ENCODE measurements around the gene UBE2Z.
A peak's percentile ranks its signal among the peaks of the same experiment; 100 is the strongest.
"Not testable (repeated sequence)": the region's sequence is repeated elsewhere in the genome, so short reads cannot be mapped to it uniquely, and the experiment has no call there.

Gene UBE2Z

DNA sequence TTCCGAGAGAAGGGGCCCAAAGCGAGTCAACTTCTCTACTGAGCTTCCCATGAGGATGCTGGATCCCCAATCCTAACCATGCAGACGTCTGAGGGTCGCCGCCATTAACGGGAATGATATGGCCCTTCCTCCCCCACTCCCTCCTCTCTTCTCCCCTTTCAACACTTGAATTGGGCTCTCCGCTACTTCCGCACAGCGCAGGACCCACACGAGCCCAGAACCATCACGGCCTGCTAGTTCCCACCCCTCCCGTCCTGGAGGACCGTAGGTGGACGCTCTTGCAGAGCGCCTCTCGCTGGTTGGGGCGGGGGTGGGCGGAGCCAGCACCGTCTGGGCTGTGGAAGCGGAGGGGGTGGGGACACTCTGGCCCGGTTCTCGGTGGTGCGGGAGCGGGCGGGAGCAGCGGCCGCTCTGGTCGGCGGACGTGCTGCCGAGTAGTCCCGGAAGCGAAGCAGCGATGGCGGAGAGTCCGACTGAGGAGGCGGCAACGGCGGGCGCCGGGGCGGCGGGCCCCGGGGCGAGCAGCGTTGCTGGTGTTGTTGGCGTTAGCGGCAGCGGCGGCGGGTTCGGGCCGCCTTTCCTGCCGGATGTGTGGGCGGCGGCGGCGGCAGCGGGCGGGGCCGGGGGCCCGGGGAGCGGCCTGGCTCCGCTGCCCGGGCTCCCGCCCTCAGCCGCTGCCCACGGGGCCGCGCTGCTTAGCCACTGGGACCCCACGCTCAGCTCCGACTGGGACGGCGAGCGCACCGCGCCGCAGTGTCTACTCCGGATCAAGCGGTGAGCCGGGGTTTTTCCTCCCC is at the start of gene UBE2Z:
Gene UBE2Z, plus strand, starts transcription at position 361 of the 797 bp plus-strand sequence. Its CDS starts 97 bp downstream, at position 458.
- H3K4me3 ChIP-seq (ENCODE audit: low read depth, low read length), result peak within 1 kb of the TSS; percentile 97
- H3K4me1 ChIP-seq (ENCODE audit: control insufficient read depth, insufficient read depth, low read length), result peaks cover 10% of the 10 kb centered on the region
- H3K9me3 ChIP-seq (ENCODE audit: control insufficient read depth, insufficient read depth, low read length), result no peaks in the 10 kb centered on the region
- peaks cover 15% of the 10 kb centered on the region for H3K36me3 ChIP-seq (ENCODE audit: control insufficient read depth, insufficient read depth, low read length)
- H3K27me3 ChIP-seq (ENCODE audit: control insufficient read depth, insufficient read depth, low read length), result no peaks in the 10 kb centered on the region
- H3K9ac ChIP-seq (ENCODE audit: low read depth, low read length), result peak within 1 kb of the TSS; percentile 87

DNA sequence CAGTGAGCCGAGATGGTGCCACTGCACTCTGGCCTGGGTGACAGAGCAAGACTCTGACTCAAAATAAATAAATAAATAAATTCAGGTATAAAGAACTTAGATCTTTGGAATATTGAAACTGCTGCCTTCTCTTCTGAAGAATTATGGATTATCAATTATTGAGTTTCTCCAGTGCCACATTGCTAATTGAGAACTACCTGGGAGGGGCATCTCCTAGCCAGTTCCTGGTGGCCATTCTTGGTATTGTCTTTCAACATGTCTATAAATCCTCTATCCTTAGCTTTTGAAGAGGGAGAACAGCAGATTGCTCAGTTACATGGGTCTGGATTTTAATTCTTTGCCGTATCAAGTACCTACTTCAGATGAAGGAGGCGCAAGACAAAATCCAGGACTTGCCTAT is 48.2 kb upstream of the UBE2Z start:
- Histone ChIP-seq H3K27me3 (ENCODE audit: control insufficient read depth, insufficient read depth, low read length) (no peaks in the 10 kb centered on the region), H3K9ac (ENCODE audit: low read depth, low read length) (no peak overlapping the region), H3K9me3 (ENCODE audit: control insufficient read depth, insufficient read depth, low read length) (no peaks in the 10 kb centered on the region), H3K4me1 (ENCODE audit: control insufficient read depth, insufficient read depth, low read length) (no peaks in the 10 kb centered on the region), H3K4me3 (ENCODE audit: low read depth, low read length) (no peak overlapping the region), H3K36me3 (ENCODE audit: control insufficient read depth, insufficient read depth, low read length) (no peaks in the 10 kb centered on the region)

DNA sequence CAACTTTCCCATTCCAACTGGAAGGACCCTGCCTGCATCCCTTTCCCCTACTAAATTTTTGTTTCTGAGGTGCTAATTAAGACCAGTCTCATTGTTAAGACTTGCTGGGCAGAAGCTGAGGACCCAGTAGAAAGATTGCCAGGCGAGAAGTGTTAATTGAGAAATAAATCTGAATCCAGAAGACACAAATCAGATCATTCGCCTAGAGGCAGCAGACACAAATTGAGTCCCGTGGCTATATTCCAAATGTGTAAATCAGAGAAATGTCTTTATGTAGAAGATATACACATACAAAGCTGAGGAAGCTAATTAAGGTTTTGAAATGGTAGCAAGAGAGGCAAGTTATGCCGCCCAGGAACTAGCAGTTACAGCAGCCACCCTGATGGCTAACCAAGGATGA is 47.8 kb upstream of the UBE2Z start:
- H3K4me3 ChIP-seq (ENCODE audit: low read depth, low read length), result no peak overlapping the region
- H3K36me3 ChIP-seq (ENCODE audit: control insufficient read depth, insufficient read depth, low read length), result no peaks in the 10 kb centered on the region
- no peaks in the 10 kb centered on the region for H3K9me3 ChIP-seq (ENCODE audit: control insufficient read depth, insufficient read depth, low read length)
- no peaks in the 10 kb centered on the region for H3K4me1 ChIP-seq (ENCODE audit: control insufficient read depth, insufficient read depth, low read length)
- no peaks in the 10 kb centered on the region for H3K27me3 ChIP-seq (ENCODE audit: control insufficient read depth, insufficient read depth, low read length)
- no peak overlapping the region for H3K9ac ChIP-seq (ENCODE audit: low read depth, low read length)

DNA sequence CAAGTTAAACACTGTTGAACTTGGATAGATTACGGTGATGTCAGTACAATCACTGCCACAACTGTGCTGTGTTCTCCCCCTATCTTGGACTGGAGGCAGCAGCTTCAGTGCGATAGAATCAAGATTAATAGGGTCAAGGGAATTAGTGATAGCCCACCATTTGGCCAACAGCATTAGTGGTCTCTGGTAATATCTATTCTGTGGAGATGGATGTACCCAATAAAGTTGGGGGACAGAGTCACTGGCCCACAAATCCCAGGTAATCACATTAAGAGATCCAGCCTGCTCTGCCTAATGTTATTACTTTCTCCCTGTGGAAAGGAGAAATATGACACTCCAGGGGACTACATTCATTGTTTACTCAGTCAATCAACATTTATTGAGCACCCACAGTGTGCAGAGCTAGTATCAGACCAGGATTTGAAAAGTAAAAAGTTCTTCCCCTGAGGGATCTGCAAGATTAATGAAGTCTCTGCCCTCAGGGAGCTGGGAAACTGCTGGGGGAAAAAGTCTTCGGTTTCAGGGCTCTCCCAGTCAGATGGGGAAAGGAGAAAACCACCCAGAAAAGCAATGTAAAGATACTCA is 39.2 kb upstream of the UBE2Z start:
- Histone ChIP-seq H3K9me3 (ENCODE audit: control insufficient read depth, insufficient read depth, low read length) (no peaks in the 10 kb centered on the region), H3K4me3 (ENCODE audit: low read depth, low read length) (no peak overlapping the region), H3K9ac (ENCODE audit: low read depth, low read length) (no peak overlapping the region), H3K4me1 (ENCODE audit: control insufficient read depth, insufficient read depth, low read length) (peaks cover 2% of the 10 kb centered on the region), H3K27me3 (ENCODE audit: control insufficient read depth, insufficient read depth, low read length) (no peaks in the 10 kb centered on the region), H3K36me3 (ENCODE audit: control insufficient read depth, insufficient read depth, low read length) (no peaks in the 10 kb centered on the region)

DNA sequence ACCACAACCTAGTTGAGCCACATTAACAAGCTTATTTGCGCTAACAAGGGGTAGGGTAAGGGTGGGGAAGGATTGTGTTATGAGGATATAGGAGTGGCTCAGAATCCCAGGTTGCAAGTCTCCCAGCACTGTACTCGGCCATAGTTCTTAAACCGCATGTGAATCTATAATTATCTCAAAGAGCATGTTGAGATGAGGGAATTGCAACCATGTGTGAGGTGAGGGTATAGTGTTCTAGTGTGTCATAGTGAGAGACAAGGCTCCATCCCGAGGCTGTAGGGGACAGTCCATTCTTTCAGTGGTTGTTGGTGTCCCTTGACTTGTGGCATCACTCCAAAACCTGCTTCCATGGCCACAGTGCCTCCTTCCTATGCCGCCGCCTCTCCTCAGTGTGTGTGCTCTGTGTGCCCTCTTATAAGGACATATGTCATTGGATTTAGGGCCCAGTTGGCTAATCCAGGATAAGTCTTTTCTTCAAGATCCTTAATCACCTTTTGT is 38.3 kb upstream of the UBE2Z start:
- no peak overlapping the region for H3K4me3 ChIP-seq (ENCODE audit: low read depth, low read length)
- H3K9ac ChIP-seq (ENCODE audit: low read depth, low read length), result no peak overlapping the region
- no peaks in the 10 kb centered on the region for H3K36me3 ChIP-seq (ENCODE audit: control insufficient read depth, insufficient read depth, low read length)
- H3K27me3 ChIP-seq (ENCODE audit: control insufficient read depth, insufficient read depth, low read length), result no peaks in the 10 kb centered on the region
- H3K4me1 ChIP-seq (ENCODE audit: control insufficient read depth, insufficient read depth, low read length), result peaks cover 2% of the 10 kb centered on the region
- H3K9me3 ChIP-seq (ENCODE audit: control insufficient read depth, insufficient read depth, low read length), result no peaks in the 10 kb centered on the region

DNA sequence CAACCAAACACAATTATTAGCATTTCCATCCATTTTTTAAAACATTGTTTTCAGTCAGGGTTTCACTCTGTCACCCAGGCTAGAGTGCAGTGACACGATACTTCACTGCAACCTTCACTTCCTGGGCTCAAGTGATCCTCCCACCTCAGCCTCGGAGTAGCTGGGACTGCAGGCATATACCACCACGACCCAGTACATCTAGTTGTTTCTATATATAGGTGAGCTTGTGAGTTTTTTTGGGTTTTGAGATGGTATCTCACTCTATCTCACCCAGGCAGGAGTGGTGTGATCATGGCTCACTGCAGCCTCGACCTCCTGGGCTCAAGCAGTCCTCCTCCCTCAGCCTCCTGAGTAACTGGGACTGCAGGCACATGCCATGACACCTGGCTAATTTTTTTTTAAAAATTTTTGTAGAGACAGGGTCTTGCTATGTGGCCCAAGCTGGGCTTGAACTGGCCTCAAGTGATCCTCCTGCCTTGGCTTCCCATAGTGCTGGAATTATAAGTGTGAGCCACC is 37.1 kb upstream of the UBE2Z start:
- Histone ChIP-seq H3K9ac (ENCODE audit: low read depth, low read length) (no peak overlapping the region), H3K9me3 (ENCODE audit: control insufficient read depth, insufficient read depth, low read length) (no peaks in the 10 kb centered on the region), H3K27me3 (ENCODE audit: control insufficient read depth, insufficient read depth, low read length) (no peaks in the 10 kb centered on the region), H3K4me1 (ENCODE audit: control insufficient read depth, insufficient read depth, low read length) (peaks cover 2% of the 10 kb centered on the region), H3K36me3 (ENCODE audit: control insufficient read depth, insufficient read depth, low read length) (no peaks in the 10 kb centered on the region), H3K4me3 (ENCODE audit: low read depth, low read length) (no peak overlapping the region)

DNA sequence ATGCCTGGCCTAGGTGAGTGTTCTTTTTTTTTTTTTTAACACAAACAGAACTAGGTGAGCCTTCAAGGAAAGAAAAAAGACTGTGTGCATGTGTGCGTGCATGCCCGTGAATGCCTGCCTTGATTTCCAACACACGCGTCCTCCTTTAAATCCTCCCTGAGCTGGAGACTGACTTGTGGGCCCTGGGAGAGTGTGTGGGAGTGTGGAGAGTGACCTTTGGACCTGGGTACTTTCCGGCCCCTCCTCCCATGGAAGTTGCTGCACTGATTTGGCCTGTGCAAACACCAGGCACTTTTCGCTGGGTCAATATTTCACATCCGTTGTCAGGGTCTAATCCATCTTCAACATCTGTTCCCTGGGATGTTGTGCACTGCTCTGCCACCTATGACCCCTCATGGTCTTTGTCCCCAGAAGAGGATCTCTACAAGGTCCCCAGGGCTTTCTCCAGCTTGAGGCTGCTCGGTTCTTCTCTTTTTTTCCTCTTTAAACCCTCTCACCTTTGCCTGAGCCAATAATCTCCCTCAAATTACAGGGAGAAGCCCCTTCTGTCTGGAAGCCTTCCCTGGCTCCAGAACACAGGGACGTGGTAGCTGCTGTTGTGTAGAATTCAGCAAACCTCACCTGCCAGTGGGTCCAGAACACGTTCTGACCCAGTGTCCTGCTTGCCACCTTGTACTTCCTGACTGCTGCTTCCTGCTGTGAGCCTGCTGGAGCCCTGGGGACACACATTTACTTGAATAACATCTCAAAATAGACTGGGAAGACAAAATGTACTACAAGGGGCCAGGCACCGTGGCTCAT is 36.5 kb upstream of the UBE2Z start:
- Histone ChIP-seq H3K4me3 (ENCODE audit: low read depth, low read length) (no peak overlapping the region), H3K4me1 (ENCODE audit: control insufficient read depth, insufficient read depth, low read length) (peaks cover 2% of the 10 kb centered on the region), H3K36me3 (ENCODE audit: control insufficient read depth, insufficient read depth, low read length) (no peaks in the 10 kb centered on the region), H3K9me3 (ENCODE audit: control insufficient read depth, insufficient read depth, low read length) (no peaks in the 10 kb centered on the region), H3K9ac (ENCODE audit: low read depth, low read length) (no peak overlapping the region), H3K27me3 (ENCODE audit: control insufficient read depth, insufficient read depth, low read length) (no peaks in the 10 kb centered on the region)

DNA sequence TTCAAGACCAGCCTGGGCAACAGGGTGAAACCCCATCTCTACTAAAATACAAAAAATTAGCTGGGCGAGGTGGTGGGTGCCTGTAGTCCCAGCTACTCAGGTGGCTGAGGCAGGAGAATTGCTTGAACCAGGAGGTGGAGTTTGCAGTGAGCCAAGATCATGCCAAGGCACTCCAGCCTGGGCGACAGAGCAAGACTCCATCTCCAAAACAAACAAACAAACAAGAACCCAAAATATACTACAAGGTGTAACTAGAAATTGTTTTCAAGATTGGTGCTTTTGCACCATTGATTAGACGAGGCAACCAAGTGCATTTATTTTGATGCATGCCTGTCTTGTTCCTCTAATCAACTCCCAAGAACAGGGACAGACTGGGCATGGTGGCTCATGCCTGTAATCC is 35.8 kb upstream of the UBE2Z start:
- not testable (repeated sequence) for H3K9ac ChIP-seq (ENCODE audit: low read depth, low read length)

DNA sequence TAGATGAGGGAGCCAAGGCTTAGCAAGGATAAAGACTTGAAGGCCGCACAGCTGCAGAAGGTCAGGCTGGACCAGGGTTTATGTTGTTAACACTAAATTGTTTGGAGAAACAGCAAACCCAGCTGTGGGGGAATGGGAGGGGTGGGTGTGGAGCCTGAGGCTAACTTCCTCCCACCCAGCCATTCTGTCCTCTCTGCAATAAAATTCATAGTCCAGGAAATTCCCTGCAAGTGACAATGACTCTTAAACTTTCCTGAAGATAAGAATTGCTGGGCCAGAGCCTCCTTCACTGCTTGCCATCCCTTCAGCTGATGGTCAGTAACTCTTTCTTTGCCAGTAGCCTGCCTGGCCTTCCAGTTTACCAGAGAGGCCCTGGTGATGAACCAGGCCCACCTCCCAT is 35.0 kb upstream of the UBE2Z start:
- H3K9me3 ChIP-seq (ENCODE audit: control insufficient read depth, insufficient read depth, low read length), result no peaks in the 10 kb centered on the region
- no peaks in the 10 kb centered on the region for H3K36me3 ChIP-seq (ENCODE audit: control insufficient read depth, insufficient read depth, low read length)
- peaks cover 2% of the 10 kb centered on the region for H3K4me1 ChIP-seq (ENCODE audit: control insufficient read depth, insufficient read depth, low read length)
- H3K9ac ChIP-seq (ENCODE audit: low read depth, low read length), result no peak overlapping the region
- H3K27me3 ChIP-seq (ENCODE audit: control insufficient read depth, insufficient read depth, low read length), result no peaks in the 10 kb centered on the region
- no peak overlapping the region for H3K4me3 ChIP-seq (ENCODE audit: low read depth, low read length)

More for the DNA sequence above, 35.8 kb upstream of the UBE2Z start:
- not testable (repeated sequence) for H3K4me3 ChIP-seq (ENCODE audit: low read depth, low read length); H3K9me3 ChIP-seq (ENCODE audit: control insufficient read depth, insufficient read depth, low read length); H3K36me3 ChIP-seq (ENCODE audit: control insufficient read depth, insufficient read depth, low read length); H3K4me1 ChIP-seq (ENCODE audit: control insufficient read depth, insufficient read depth, low read length); H3K27me3 ChIP-seq (ENCODE audit: control insufficient read depth, insufficient read depth, low read length)

DNA sequence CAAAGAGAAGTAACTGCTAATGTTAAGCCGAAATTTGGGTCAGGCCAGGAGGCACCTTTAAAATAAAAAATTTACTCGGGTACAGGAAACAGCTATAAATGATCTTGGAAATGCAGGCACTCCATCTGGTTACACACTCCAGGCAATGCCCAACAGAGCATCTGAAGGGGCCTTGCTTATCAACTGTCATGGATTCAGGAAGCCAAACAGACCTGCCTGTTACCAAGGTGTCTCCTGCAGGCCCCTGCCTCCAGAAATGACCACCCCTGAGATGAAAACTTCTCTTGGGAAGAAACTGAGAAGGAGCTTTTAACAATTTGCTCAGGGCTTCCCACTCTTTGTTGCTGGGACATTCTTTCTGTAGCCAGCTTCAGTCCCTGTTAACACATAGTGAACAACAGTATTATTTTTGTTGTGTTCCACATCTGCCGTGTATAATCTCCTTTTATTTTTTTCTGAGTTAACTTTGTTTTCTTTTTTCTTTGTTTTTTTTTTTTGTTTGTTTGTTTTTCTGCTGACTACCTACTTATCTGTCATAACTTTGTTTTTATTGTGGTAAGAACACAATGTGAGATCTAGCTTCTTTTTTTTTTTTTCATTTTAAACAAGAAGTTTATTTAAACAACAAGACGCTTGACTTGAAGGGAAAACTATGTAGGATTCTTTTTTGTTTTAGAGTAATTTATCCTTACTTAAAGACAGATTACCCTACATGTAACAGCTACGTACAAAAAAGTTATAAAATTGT is 34.3 kb upstream of the UBE2Z start:
- Histone ChIP-seq H3K4me1 (ENCODE audit: control insufficient read depth, insufficient read depth, low read length) (peaks cover 2% of the 10 kb centered on the region), H3K9ac (ENCODE audit: low read depth, low read length) (no peak overlapping the region)

More for the DNA sequence above, 34.3 kb upstream of the UBE2Z start:
- H3K9me3 ChIP-seq (ENCODE audit: control insufficient read depth, insufficient read depth, low read length), result no peaks in the 10 kb centered on the region
- no peak overlapping the region for H3K4me3 ChIP-seq (ENCODE audit: low read depth, low read length)
- H3K27me3 ChIP-seq (ENCODE audit: control insufficient read depth, insufficient read depth, low read length), result no peaks in the 10 kb centered on the region
- no peaks in the 10 kb centered on the region for H3K36me3 ChIP-seq (ENCODE audit: control insufficient read depth, insufficient read depth, low read length)
